ENCODE measurements around the gene CATSPER4.

The CATSPER4 gene

DNA sequence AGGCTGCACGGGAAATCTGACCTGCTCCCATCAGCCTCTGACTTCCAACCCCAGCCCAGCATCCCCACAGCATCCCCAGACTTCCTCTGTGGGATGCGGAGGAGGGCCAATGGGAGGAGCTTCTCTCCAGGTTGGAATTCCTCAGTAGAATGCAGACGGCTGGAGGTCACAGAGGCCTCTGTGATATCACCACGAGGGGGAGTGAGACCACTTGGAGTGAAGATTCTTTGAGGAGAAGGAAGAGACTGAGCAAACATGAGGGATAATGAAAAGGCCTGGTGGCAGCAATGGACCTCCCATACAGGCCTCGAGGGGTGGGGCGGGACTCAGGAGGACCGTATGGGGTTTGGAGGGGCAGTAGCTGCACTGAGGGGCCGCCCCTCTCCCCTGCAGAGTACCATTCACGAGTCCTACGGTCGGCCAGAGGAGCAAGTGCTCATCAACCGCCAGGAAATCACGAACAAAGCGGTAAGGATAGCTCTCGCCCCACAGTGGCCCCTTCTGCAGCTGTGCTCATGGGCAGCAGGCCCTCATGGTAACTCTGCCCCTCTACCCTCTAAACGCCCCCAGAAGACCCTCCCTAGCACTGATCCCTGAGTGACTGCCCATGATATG is at the start of gene CATSPER4:
TSS of gene CATSPER4 (plus strand) at position 230 of the 615 bp plus-strand sequence. CDS start at position 256, 26 bp downstream.
- Histone ChIP-seq H3K9me3 (ENCODE audit: control insufficient read depth, low read length) (no peaks in the 10 kb centered on the region), H3K4me3 (ENCODE audit: low read length) (no peak within 1 kb of the TSS), H3K4me1 (ENCODE audit: control insufficient read depth, insufficient read depth, low read length) (no peaks in the 10 kb centered on the region), H3K36me3 (ENCODE audit: control insufficient read depth, insufficient read depth, low read length) (no peaks in the 10 kb centered on the region), H3K9ac (ENCODE audit: low read length) (no peak within 1 kb of the TSS), H3K27me3 (ENCODE audit: control insufficient read depth, insufficient read depth, low read length) (no peaks in the 10 kb centered on the region)

DNA sequence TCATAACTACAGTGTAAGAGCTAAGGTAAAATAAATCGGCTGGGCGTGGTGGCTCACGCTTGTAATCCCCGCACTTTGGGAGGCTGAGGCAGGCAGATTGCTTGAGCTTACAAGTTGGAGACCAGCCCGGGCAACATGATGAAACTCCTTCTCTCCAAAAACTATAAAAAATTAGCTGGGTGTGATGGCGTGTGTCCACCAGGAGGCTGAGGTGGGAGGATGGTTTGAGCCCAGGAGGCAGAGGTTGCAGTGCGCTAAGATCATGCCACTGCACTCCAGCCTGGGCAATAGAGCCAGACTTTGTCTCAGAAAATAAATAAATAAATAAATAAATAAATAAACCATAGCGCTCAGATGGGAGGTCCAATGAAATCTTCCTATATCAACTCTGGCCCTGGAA is 48.2 kb upstream of the CATSPER4 start:
- Histone ChIP-seq H3K27me3 (ENCODE audit: control insufficient read depth, insufficient read depth, low read length) (no peaks in the 10 kb centered on the region), H3K4me1 (ENCODE audit: control insufficient read depth, insufficient read depth, low read length) (peaks cover 6% of the 10 kb centered on the region), H3K4me3 (ENCODE audit: low read length) (no peak overlapping the region), H3K9me3 (ENCODE audit: control insufficient read depth, low read length) (no peaks in the 10 kb centered on the region), H3K36me3 (ENCODE audit: control insufficient read depth, insufficient read depth, low read length) (no peaks in the 10 kb centered on the region), H3K9ac (ENCODE audit: low read length) (no peak overlapping the region)

DNA sequence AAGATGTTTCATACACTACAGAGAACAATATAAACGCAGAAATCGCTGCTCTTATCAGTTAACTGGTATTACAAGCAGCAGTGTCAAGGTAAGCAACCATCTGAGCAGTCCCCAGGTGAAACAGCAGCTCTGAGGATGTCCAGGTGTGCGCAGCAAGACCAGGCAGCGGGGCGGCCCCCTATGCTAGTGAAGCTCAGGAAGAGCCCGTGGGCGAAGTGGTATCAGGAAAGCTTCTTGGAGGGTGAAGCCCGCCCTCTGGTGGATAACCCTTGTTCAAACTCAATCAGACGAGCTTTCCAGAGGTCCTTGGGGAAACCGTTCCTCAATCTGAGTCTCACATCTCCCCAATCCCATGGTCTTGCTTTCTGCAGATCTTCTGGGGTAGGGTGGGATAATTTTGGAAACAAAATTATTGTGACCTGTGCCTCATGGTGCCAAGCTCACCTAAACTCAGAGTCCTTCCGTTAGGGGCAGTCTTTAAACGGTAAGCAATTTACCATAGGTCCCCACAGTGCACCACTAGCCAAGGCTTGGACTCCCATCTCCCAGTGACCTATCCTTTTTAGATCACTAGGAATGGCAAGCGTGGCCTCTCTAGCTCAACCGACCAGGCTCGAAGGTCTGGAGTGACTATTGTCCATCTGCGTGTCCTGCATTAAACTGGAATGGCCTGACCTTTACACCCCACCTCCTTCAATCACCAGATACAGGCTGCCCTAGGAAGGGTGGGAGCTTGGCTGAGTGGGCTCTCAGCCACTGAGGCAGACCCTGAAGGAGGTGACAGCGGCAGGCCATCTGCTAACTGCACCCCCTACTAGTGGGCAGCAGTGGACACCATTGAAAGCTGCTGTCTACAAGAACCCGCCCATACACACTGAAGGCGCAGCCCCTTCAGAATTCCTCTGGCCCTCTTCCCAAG is 45.1 kb upstream of the CATSPER4 start:
- H3K4me3 ChIP-seq (ENCODE audit: low read length) = no peak overlapping the region
- H3K9ac ChIP-seq (ENCODE audit: low read length) = no peak overlapping the region
- no peaks in the 10 kb centered on the region for H3K9me3 ChIP-seq (ENCODE audit: control insufficient read depth, low read length)

DNA sequence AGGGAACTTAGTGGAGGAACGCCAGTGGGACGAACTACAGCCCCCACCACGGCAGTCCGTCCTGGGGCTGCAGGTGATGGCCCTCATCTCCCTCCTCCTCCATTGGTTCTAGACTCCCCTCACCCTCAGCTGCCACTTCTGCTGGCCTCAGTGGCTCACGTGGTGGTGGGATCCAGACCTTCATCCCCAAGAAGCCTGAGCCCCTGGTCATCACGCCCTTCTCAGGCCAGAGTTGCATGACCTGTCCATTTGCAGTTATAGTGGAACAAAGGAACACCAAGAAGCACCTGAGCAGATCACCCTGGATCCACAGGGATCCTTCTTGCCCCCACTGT is 44.5 kb upstream of the CATSPER4 start:
- H3K36me3 ChIP-seq (ENCODE audit: control insufficient read depth, insufficient read depth, low read length) = no peaks in the 10 kb centered on the region
- no peak overlapping the region for H3K4me3 ChIP-seq (ENCODE audit: low read length)
- no peaks in the 10 kb centered on the region for H3K9me3 ChIP-seq (ENCODE audit: control insufficient read depth, low read length)
- H3K4me1 ChIP-seq (ENCODE audit: control insufficient read depth, insufficient read depth, low read length) = peaks cover 6% of the 10 kb centered on the region
- no peaks in the 10 kb centered on the region for H3K27me3 ChIP-seq (ENCODE audit: control insufficient read depth, insufficient read depth, low read length)
- H3K9ac ChIP-seq (ENCODE audit: low read length) = no peak overlapping the region

More for the DNA sequence above, 45.1 kb upstream of the CATSPER4 start:
- peaks cover 6% of the 10 kb centered on the region for H3K4me1 ChIP-seq (ENCODE audit: control insufficient read depth, insufficient read depth, low read length)
- no peaks in the 10 kb centered on the region for H3K27me3 ChIP-seq (ENCODE audit: control insufficient read depth, insufficient read depth, low read length)
- no peaks in the 10 kb centered on the region for H3K36me3 ChIP-seq (ENCODE audit: control insufficient read depth, insufficient read depth, low read length)

DNA sequence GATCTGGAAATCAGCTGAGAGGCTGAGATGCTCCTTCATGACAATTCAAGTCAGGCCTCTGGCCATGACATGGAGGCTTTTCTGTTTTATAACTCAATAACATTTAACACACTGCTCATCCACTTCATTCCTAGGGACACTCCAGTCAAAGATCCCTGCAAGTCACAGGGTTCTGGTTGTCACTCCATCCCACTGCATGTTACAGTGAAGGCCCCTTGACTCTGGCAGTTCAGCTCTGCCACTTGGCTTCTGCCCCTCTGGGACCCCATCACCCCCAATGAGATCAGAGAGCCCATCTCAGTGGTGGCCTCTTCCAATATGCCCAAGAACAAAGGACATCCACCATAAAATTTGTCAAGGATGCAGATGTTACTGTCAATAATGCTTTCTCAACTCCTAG is 41.5 kb upstream of the CATSPER4 start:
- H3K27me3 ChIP-seq (ENCODE audit: control insufficient read depth, insufficient read depth, low read length) = no peaks in the 10 kb centered on the region
- no peak overlapping the region for H3K9ac ChIP-seq (ENCODE audit: low read length)
- no peaks in the 10 kb centered on the region for H3K36me3 ChIP-seq (ENCODE audit: control insufficient read depth, insufficient read depth, low read length)
- H3K9me3 ChIP-seq (ENCODE audit: control insufficient read depth, low read length) = no peaks in the 10 kb centered on the region
- H3K4me1 ChIP-seq (ENCODE audit: control insufficient read depth, insufficient read depth, low read length) = peaks cover 6% of the 10 kb centered on the region
- no peak overlapping the region for H3K4me3 ChIP-seq (ENCODE audit: low read length)

DNA sequence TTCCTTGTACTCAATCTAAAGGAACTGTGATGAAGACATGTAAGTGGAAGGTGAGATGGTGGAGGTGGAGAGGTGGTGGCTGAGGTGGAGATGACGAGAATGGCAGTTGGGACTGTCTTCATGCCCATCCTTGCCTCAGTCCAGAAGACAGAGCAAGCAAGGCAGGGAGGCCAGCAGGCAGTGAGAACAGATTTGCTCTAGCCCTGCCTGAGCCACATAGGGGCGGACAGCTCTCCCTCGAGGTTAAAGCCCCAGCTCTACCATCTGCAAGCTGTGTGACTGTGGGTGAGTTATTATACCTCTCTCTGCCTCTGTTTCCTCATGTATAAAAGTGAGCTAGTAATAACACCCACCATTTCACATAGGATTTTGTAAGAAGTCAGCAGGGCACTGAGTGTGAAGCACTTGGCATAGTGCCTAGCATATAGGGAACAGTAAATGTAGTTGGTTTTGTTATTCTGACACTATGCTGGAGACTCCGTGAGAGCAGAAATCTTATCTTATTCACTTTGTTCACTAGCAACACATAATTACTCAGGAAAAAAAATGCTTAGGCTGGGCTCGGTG is 36.4 kb upstream of the CATSPER4 start:
- Histone ChIP-seq H3K9me3 (ENCODE audit: control insufficient read depth, low read length) (no peaks in the 10 kb centered on the region), H3K4me1 (ENCODE audit: control insufficient read depth, insufficient read depth, low read length) (no peaks in the 10 kb centered on the region), H3K27me3 (ENCODE audit: control insufficient read depth, insufficient read depth, low read length) (peaks cover 32% of the 10 kb centered on the region), H3K4me3 (ENCODE audit: low read length) (no peak overlapping the region), H3K36me3 (ENCODE audit: control insufficient read depth, insufficient read depth, low read length) (no peaks in the 10 kb centered on the region), H3K9ac (ENCODE audit: low read length) (no peak overlapping the region)

DNA sequence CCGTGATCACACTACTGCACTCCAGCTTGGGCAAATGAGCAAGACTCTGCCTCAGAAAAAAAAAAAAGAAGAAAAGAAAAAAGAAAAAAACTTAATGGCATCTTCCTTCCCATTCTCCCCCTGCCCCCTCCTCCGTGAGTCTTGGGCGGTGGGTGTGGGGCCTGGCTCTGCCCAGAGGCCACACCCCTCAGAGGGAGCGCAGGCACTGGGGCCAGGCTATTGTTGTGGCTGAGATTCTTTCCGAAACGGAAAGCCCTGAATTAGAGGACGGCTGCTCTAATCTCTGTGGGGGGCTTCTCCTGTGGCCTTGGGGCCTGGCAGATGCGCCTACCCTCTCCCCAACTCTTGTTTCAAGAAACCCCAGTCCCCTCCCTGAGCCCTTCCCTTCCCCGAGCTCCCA is 35.7 kb upstream of the CATSPER4 start:
- no peaks in the 10 kb centered on the region for H3K4me1 ChIP-seq (ENCODE audit: control insufficient read depth, insufficient read depth, low read length)
- H3K9me3 ChIP-seq (ENCODE audit: control insufficient read depth, low read length) = no peaks in the 10 kb centered on the region
- H3K9ac ChIP-seq (ENCODE audit: low read length) = no peak overlapping the region
- no peaks in the 10 kb centered on the region for H3K36me3 ChIP-seq (ENCODE audit: control insufficient read depth, insufficient read depth, low read length)
- H3K27me3 ChIP-seq (ENCODE audit: control insufficient read depth, insufficient read depth, low read length) = peaks cover 34% of the 10 kb centered on the region
- no peak overlapping the region for H3K4me3 ChIP-seq (ENCODE audit: low read length)

DNA sequence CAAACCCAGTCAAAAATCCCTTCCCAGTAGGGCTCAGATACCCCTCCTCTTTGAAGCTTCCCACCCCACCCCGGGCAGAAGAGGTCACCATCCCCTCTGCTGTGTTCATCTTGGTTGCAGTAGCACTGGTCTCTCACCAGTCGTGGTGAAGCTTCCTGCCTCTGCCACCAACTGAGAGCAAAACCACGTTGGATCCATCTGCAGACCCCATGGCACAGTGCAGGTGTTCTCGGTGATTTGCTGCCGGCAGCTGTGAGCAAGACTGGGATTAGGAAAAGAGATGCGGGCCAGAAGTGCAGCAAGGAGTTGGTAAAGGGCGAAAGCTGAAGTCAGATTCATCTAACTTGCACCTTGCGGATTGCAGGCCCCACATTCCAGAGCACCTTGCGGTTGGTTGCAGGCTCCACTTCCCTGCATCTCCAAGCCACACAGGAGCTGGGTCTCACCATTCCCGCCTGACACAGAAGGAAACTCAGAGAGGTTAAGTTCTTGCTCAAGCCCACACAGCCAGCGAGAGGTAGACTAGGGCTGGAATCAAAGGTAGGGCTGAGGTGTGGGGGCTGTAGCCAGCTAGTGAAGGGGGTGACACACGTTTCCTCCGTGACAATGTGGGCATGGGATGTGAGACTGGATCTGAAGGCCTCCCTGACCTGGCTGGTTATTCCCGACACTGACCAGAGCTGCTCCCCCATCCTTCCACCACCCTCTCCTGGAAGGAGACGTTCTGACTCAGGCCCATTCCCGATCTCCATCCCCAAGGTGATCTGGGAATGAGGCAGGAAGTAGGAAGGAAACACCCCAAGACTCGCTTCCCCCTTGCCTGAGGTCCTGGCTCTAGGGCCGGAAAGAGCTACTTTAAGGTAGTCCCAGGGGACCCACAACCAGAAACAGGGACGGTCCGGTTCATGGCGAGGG is 34.8 kb upstream of the CATSPER4 start:
- H3K9me3 ChIP-seq (ENCODE audit: control insufficient read depth, low read length) = no peaks in the 10 kb centered on the region
- no peaks in the 10 kb centered on the region for H3K36me3 ChIP-seq (ENCODE audit: control insufficient read depth, insufficient read depth, low read length)
- H3K27me3 ChIP-seq (ENCODE audit: control insufficient read depth, insufficient read depth, low read length) = peaks cover 39% of the 10 kb centered on the region
- H3K4me1 ChIP-seq (ENCODE audit: control insufficient read depth, insufficient read depth, low read length) = no peaks in the 10 kb centered on the region
- no peak overlapping the region for H3K9ac ChIP-seq (ENCODE audit: low read length)
- H3K4me3 ChIP-seq (ENCODE audit: low read length) = no peak overlapping the region

DNA sequence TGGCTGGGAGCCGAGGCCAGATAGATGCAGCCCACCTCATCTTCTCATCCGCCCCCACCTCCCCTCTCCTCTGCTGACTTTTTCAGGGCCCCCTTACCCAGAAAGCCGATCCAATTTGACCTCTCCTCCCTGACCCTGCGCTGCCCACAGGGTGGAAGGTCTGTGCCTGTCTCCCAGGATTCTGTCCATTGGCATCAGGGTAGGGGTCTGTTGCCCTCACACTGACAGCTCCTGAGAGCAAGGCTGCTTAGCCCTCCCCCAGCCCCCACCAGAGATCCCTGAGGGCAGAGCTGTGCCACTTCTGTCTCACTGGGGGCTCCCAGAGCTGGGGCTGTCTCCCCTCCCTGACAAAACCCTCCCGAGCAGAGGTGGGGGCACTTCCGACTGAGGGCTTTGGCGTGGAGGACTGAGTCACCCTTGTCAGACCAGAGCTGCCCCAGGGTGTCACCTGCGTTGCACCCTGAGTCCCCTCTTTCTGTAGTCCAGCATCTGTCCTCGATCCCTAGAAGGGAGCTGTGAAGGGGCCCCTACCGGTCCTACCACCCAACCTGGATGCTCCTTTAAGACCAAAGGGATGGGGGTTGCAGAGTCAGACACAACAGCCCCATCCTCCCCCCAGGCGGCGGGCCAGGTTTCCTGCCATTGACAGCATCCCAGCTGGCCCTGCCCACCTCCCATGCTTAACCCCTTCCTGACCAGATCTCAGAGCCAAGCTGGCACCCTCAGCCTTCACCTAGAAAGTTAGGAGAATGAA is 33.9 kb upstream of the CATSPER4 start:
- Histone ChIP-seq H3K27me3 (ENCODE audit: control insufficient read depth, insufficient read depth, low read length) (peaks cover 48% of the 10 kb centered on the region), H3K9me3 (ENCODE audit: control insufficient read depth, low read length) (no peaks in the 10 kb centered on the region), H3K9ac (ENCODE audit: low read length) (no peak overlapping the region), H3K4me3 (ENCODE audit: low read length) (no peak overlapping the region), H3K36me3 (ENCODE audit: control insufficient read depth, insufficient read depth, low read length) (no peaks in the 10 kb centered on the region), H3K4me1 (ENCODE audit: control insufficient read depth, insufficient read depth, low read length) (peaks cover 6% of the 10 kb centered on the region)

DNA sequence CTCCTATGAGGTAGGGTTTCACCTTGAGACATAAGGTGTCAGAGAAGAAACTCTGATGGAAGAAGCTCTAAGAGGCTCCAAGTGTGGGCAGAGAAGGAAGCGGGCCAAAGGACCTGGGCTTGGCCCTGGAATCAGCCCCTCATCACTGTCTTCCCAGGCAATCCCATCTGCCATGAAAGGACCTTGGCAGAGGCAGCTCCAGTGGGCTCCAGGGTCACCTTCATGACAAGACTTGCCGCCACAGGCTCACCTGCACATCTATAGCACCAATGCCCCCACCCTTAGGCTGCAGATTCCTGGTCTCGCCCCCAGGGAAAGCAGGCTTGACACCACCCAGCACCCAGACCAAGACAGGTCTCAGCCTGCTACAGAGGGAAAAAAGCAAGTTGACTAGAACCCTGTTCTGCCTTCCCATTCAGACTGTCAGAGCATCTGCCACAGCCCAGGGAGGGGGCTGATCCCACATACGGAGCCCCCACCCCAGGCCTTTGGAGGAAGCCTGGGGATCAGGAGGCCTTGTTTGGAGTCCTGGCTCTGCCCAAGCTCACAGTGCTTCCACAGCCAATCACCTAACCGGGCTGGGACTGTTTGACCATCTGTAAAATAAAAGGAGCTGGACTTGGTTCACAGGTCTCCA is 32.0 kb upstream of the CATSPER4 start:
- no peak overlapping the region for H3K9ac ChIP-seq (ENCODE audit: low read length)
- no peaks in the 10 kb centered on the region for H3K36me3 ChIP-seq (ENCODE audit: control insufficient read depth, insufficient read depth, low read length)
- no peaks in the 10 kb centered on the region for H3K9me3 ChIP-seq (ENCODE audit: control insufficient read depth, low read length)
- H3K4me1 ChIP-seq (ENCODE audit: control insufficient read depth, insufficient read depth, low read length) = peaks cover 14% of the 10 kb centered on the region
- H3K4me3 ChIP-seq (ENCODE audit: low read length) = no peak overlapping the region
- H3K27me3 ChIP-seq (ENCODE audit: control insufficient read depth, insufficient read depth, low read length) = peaks cover 58% of the 10 kb centered on the region
